Gastroesophageal sphincter (tissue), 4 donors: Measurements from ENCODE around the gene SNW1. TPM values are rescaled to one million over a fixed set of nuclear protein-coding genes. Genes with fewer than 3 reads are reported as not detected.

Source experiments
- ATAC-seq: fragments of 150-250 bp; one replicate; pipeline ENCODE4 v1.9.1; 2016; ENCODE audit warnings: mild to moderate bottlenecking, moderate library complexity
- H3K27ac ChIP-seq, 4 donors: fragments of 200-600 bp; sonication (generic) in 3 of 4; 1 replicate in 3 of 4; 2 replicates in 1 of 4; pipeline ENCODE4 v1.5.1; 2016 to 2019
- H3K27me3 ChIP-seq: fragments of 200-600 bp; sonication (generic); one replicate; pipeline ENCODE4 v1.5.1; 2019
- H3K36me3 ChIP-seq, 2 donors: fragments of 200-600 bp; sonication (generic); one replicate each; pipeline ENCODE4 v1.5.1; 2019; ENCODE audit warnings: control low read depth in 1 of 2
- H3K4me1 ChIP-seq, 3 donors: fragments of 200-600 bp; sonication (generic); 1 replicate in 2 of 3; 2 replicates in 1 of 3; pipeline ENCODE4 v1.5.1; 2016 to 2019; ENCODE audit warnings: control low read depth in 2 of 3
- H3K4me3 ChIP-seq, 2 donors: fragments of 200-600 bp; sonication (generic); one replicate each; pipeline ENCODE4 v1.5.1; 2019; ENCODE audit warnings: mild to moderate bottlenecking in 1 of 2, moderate library complexity in 1 of 2
- H3K9me3 ChIP-seq, 3 donors: fragments of 200-600 bp; sonication (generic); one replicate each; pipeline ENCODE4 v1.5.1; 2017 to 2019; ENCODE audit warnings: control low read depth in 2 of 3
- EP300 ChIP-seq: sonication (generic); formaldehyde crosslinking; IDR thresholded peaks from one replicate; pipeline ENCODE4 v1.6.1; 2017; ENCODE audit warnings: antibody characterized with exemption, mild to moderate bottlenecking
- POLR2A ChIP-seq, 2 donors: fragments of 450-650 bp; IDR thresholded peaks; one replicate each; pipeline ENCODE4 v1.6.1; 2017; ENCODE audit warnings: antibody characterized with exemption in 2 of 2, mild to moderate bottlenecking in 2 of 2, moderate library complexity in 1 of 2
- POLR2AphosphoS5 ChIP-seq: sonication (generic); formaldehyde crosslinking; IDR thresholded peaks from one replicate; pipeline ENCODE4 v1.6.1; 2017; ENCODE audit warnings: antibody characterized with exemption
- WGBS, 2 donors: methylation state at CpG; one replicate each; pipeline ENCODE4 v1.1.5; 2018; ENCODE audit warnings: low coverage in 1 of 2; 5-methylcytosine and 5-hydroxymethylcytosine counted together
- total RNA-seq, 4 donors: library from RNA; depleted of rRNA; stranded (reverse); fragments of >200 nt; gene quantifications; one replicate each; pipeline ENCODE4 v1.1.0, GENCODE V29; 2016
- TF ChIP-seq, protein P1 (sequence below), 4 experiments: fragments of 200-600 bp in 2 of 4; fragments of 450-650 bp in 2 of 4; sonication (generic) in 1 of 4; IDR thresholded peaks; one replicate each; pipeline ENCODE4 v1.5.1; 2017 to 2019; ENCODE audit warnings: antibody characterized with exemption in 4 of 4, mild to moderate bottlenecking in 2 of 4, moderate library complexity in 2 of 4

Gene SNW1
- total RNA-seq, 4 donors from 2014 or later = 43.7 to 70.5 (median 49.4) TPM

DNA sequence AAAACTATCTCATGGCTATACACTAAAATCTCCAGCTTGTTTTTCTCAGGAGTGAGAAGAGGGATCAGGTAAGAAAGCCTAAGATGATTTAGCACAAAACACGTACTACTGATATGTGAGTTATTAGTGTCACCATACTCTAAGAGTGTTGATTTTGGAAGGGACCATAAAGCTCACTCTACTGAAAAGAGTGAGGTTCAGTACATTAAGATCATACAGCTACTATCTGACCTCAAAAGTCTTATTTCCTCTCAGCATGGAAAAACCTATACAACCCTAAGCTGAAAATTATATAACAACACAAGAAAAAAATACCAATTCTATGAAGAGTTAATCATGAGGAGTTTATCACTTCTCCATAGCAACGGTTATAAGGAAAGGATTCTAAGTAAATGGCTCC, 19.5 kb downstream of the SNW1 start:
- 54 to 67% methylated on average over 2 of the region's 2 CpGs for WGBS, 2 donors
- TF ChIP-seq POLR2A (IDR thresholded peaks at IDR 0.05) = no peak
- TF ChIP-seq POLR2AphosphoS5 = no peak
- TF ChIP-seq, protein P1, sequence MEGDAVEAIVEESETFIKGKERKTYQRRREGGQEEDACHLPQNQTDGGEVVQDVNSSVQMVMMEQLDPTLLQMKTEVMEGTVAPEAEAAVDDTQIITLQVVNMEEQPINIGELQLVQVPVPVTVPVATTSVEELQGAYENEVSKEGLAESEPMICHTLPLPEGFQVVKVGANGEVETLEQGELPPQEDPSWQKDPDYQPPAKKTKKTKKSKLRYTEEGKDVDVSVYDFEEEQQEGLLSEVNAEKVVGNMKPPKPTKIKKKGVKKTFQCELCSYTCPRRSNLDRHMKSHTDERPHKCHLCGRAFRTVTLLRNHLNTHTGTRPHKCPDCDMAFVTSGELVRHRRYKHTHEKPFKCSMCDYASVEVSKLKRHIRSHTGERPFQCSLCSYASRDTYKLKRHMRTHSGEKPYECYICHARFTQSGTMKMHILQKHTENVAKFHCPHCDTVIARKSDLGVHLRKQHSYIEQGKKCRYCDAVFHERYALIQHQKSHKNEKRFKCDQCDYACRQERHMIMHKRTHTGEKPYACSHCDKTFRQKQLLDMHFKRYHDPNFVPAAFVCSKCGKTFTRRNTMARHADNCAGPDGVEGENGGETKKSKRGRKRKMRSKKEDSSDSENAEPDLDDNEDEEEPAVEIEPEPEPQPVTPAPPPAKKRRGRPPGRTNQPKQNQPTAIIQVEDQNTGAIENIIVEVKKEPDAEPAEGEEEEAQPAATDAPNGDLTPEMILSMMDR (IDR thresholded peaks at IDR 0.05) = no peak
- no peak for TF ChIP-seq EP300

DNA sequence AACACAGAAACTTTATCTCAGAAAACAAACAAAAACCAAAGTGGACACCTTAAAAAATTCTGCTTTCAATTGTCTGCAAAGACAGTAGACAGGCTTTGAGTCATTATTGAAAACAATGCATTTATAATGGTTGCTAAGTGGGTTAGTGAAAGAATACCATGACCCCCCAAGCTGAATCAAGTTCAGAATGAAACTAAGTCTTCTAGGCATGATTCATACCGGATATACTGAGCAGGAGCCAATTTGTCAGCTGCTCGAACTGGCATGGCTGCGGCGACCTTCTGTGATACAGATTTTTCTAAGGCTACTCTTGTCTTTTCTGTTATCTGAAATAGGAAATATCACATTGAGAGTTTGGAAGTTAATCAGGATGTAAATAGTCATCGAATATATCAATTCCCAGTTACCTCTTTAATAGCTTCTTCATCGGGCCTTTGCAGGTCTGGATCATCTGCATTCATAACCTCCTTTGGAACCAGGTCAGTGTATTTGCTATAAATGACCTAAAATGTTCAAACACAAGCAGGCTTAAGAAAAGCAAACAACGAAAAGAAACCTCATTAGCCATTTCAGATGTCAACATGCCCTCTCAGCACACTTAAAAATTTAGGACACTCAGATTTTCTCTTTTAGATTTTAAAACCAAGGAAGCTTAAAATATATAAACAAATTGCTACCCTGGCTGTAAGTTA, 22.3 kb downstream of the SNW1 start:
- H3K4me1 ChIP-seq = peaks cover 0 to 12% (median 0%) of the 10 kb centered on the region in 3 donors
- H3K9me3 ChIP-seq = no peaks in the 10 kb centered on the region
- ATAC-seq = no peak
- H3K27me3 ChIP-seq = no peaks in the 10 kb centered on the region
- H3K27ac ChIP-seq = no peak overlapping the region
- TF ChIP-seq POLR2A (IDR thresholded peaks at IDR 0.05) (no peak), EP300 (no peak), POLR2AphosphoS5 (no peak)
- TF ChIP-seq, protein P1 (IDR thresholded peaks at IDR 0.05) = no peak
- 63 to 69% methylated on average over 7 of the region's 7 CpGs for WGBS, 2 donors
- H3K4me3 ChIP-seq = no peak overlapping the region
- H3K36me3 ChIP-seq = peaks cover 14 to 96% of the 10 kb centered on the region in 2 donors

More for the DNA sequence above, 19.5 kb downstream of the SNW1 start:
- Histone ChIP-seq H3K4me3 (no peak overlapping the region), H3K27ac (no peak overlapping the region), H3K4me1 (peaks cover 0 to 12% (median 0%) of the 10 kb centered on the region in 3 donors), H3K27me3 (no peaks in the 10 kb centered on the region), H3K36me3 (peaks cover 7 to 95% of the 10 kb centered on the region in 2 donors), H3K9me3 (no peaks in the 10 kb centered on the region)
- ATAC-seq = no peak

DNA sequence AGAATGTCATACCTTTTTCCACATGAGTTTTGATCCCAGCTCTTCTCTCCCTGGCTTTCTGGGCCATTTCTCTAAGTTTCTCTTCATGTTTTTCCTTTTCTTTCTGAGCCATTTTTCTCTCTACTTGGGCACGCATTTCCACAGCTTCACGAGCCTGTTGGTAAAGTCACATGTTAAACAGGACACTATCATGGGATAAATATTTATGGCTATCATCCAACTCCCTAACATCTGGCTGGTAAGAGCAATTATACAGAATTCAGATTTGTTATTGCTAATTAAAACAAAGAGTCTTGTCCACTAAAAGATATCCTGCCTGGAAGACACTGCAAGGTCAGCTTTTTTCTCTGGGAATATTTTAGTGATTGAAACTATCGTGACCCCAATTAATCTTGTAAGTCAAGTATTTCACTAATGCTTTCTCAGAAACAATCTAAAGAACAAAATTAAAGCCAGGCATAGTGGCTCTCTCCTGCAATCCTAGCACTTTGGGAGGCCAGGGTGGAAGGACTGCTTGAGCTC, 29.9 kb downstream of the SNW1 start:
- H3K27ac ChIP-seq = no peak overlapping the region
- H3K9me3 ChIP-seq = no peaks in the 10 kb centered on the region
- no peaks in the 10 kb centered on the region for H3K27me3 ChIP-seq
- H3K4me1 ChIP-seq = no peaks in the 10 kb centered on the region
- peaks cover 16 to 100% of the 10 kb centered on the region in 2 donors for H3K36me3 ChIP-seq
- TF ChIP-seq, protein P1 (IDR thresholded peaks at IDR 0.05) = no peak
- TF ChIP-seq POLR2A (IDR thresholded peaks at IDR 0.05) (no peak), EP300 (no peak), POLR2AphosphoS5 (no peak)
- H3K4me3 ChIP-seq = no peak overlapping the region
- WGBS, 2 donors = 50 to 53% methylated on average over 3 of the region's 3 CpGs
- no peak for ATAC-seq

DNA sequence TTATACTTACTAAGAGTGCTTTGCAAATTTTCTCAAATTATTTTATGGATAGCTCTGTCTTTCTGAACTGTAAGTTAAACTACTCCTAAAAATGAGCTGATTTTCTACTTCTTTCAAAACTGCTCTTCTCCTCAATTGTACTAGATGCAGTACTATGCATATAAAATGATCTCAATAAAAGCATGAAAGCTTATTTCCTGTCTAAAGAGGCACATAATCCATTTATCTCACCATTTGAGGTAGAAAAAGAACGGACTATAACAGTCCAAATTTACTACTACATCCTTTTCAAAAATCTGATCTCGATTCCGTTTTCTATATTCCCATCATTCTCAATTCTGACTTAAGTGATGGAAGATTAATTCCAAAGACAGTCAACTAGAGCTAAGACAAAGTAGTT, 38.7 kb downstream of the SNW1 start:
- no peaks in the 10 kb centered on the region for H3K4me1 ChIP-seq
- no peaks in the 10 kb centered on the region for H3K27me3 ChIP-seq
- no peak for ATAC-seq
- H3K9me3 ChIP-seq = no peaks in the 10 kb centered on the region
- no peak for TF ChIP-seq EP300
- no peak for TF ChIP-seq POLR2AphosphoS5
- no peak for TF ChIP-seq POLR2A (IDR thresholded peaks at IDR 0.05)
- WGBS, 2 donors = 91 to 95% methylated on average over 3 of the region's 3 CpGs
- H3K36me3 ChIP-seq = peaks cover 6 to 100% of the 10 kb centered on the region in 2 donors
- H3K4me3 ChIP-seq = no peak overlapping the region
- H3K27ac ChIP-seq = no peak overlapping the region

DNA sequence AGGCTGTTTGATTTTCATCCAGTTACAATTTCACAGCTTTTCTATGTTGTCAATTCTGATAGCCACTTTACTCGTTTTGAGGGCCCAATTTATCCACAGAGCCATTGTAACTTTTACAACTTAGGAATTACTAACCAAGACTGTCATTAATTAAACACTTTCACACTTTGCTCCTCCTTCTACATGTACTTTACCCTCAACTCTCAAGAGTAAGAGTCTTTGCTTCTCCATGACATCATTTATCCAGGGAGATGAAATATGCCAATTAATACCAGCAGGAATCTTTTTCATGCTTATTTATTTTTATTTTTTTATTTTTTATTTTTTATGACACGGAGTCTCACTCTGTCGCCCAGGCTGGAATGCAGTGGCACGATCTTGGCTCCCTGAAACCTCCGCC, 39.5 kb downstream of the SNW1 start:
- Histone ChIP-seq H3K27ac (no peak overlapping the region), H3K4me1 (no peaks in the 10 kb centered on the region), H3K27me3 (no peaks in the 10 kb centered on the region), H3K4me3 (no peak overlapping the region), H3K9me3 (no peaks in the 10 kb centered on the region), H3K36me3 (peaks cover 9 to 100% of the 10 kb centered on the region in 2 donors)
- WGBS, 2 donors = 83 to 90% methylated on average over 4 of the region's 5 CpGs
- ATAC-seq = no peak
- TF ChIP-seq EP300 (no peak), POLR2A (IDR thresholded peaks at IDR 0.05) (no peak), POLR2AphosphoS5 (no peak)
- TF ChIP-seq, protein P1 (IDR thresholded peaks at IDR 0.05) = no peak
